Fibroblast of villous mesenchyme (primary cell): Measurements from ENCODE around the gene SLC25A48. TPM values are rescaled to one million over a fixed set of nuclear protein-coding genes. Genes with fewer than 3 reads are reported as not detected.
"Not testable (repeated sequence)": the region's sequence is repeated elsewhere in the genome, so short reads cannot be mapped to it uniquely, and the experiment has no call there.

Source experiments
- DNase-seq: peaks from one replicate; pipeline ENCODE4 v3.0.0-alpha.2; 2010; ENCODE audit warnings: low read depth
- H3K4me3 ChIP-seq: 2 replicates; pipeline ENCODE4 v1.5.1; 2011; ENCODE audit warnings: low read depth, mild to moderate bottlenecking, low read length
- total RNA-seq: library from RNA; depleted of rRNA; stranded (reverse); fragments of >200 nt; gene quantifications from 2 replicates; pipeline ENCODE4 v1.2.3, GENCODE V29; 2012
- TF ChIP-seq, protein P1 (sequence below): IDR thresholded peaks from 2 replicates; pipeline ENCODE4 v1.5.1; 2012; ENCODE audit warnings: low read depth, mild to moderate bottlenecking, low read length; ENCODE audit not compliant: insufficient read depth

SLC25A48 gene
- total RNA-seq, 1 donor: not detected

DNA sequence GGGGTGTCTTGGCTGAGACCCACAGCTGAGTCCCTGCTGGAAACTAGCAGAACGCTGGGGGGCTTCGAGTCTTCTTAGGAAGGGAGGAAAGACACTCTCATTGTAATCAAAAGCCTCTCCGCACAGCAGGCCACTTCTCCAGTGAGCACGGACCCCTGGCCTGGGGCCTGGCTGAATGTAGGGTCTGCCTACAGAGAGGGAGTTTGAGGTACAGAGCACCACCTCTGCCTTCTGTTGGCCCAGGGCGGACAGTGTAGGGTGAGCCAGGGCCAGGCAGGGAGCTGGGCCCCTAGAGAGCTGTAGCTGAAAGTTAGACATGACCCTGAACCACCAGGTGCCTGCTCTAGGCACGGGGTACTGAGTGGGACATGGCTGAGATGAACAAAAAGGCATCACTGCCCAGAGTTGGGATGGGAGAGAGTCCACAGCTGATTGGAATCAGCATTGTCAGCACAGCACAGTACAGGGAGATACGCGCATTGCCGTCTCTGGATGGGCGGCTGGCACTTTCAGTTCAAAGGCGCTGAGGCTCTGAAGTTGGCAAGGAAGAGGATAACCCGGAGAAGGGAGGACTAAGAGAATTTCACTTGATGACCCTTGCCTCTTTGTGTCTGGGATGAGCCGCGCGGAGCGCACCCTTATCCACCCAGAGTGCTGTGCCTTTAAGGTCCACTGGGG is 363 bp upstream of the SLC25A48 start:
- DNase-seq: peak; percentile 21
- H3K4me3 ChIP-seq: no peak overlapping the region
- TF ChIP-seq, protein P1, sequence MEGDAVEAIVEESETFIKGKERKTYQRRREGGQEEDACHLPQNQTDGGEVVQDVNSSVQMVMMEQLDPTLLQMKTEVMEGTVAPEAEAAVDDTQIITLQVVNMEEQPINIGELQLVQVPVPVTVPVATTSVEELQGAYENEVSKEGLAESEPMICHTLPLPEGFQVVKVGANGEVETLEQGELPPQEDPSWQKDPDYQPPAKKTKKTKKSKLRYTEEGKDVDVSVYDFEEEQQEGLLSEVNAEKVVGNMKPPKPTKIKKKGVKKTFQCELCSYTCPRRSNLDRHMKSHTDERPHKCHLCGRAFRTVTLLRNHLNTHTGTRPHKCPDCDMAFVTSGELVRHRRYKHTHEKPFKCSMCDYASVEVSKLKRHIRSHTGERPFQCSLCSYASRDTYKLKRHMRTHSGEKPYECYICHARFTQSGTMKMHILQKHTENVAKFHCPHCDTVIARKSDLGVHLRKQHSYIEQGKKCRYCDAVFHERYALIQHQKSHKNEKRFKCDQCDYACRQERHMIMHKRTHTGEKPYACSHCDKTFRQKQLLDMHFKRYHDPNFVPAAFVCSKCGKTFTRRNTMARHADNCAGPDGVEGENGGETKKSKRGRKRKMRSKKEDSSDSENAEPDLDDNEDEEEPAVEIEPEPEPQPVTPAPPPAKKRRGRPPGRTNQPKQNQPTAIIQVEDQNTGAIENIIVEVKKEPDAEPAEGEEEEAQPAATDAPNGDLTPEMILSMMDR: peak; percentile 63

DNA sequence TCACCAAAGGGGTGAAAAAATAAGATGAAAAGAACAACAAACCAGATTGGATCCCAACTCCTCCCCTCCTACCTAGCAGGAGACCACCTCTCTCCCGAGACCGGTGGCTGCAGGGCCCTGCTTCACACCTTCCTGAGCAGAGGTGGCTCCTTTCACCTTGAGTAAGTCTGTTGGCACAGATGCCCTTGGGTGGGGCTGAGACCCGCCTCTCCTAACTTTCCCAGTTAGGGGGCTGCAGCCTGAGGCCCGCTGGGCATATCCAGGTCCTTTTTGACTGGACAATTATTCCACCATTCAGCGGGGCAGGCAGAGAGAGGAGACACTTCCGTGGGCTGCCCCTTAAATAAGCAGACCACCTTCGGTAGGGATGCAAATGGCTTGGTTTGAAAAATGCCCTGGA is 1.3 kb downstream of the SLC25A48 start:
- TF ChIP-seq, protein P1: no peak
- DNase-seq: no peak
- H3K4me3 ChIP-seq: no peak overlapping the region

DNA sequence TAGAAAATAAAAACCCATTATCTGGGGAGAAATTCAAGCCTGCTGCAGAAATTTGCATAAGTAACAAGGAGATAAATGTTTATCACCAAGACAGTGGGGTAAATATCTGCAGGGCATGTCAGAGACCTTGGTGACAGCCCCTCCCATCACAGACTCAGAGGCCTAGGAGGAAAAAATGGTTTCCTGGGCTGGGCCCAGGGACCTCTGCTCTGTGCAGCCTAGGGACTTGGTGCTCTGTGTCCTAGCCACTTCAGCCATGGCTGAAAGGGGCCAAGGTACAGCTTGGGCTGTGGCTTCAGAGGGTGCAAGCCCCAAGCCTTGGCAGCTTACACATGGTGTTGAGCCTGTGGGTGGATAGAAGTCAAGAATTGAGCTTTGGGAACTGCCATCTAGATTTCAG is 3.9 kb downstream of the SLC25A48 start:
- not testable (repeated sequence) for DNase-seq, H3K4me3 ChIP-seq

DNA sequence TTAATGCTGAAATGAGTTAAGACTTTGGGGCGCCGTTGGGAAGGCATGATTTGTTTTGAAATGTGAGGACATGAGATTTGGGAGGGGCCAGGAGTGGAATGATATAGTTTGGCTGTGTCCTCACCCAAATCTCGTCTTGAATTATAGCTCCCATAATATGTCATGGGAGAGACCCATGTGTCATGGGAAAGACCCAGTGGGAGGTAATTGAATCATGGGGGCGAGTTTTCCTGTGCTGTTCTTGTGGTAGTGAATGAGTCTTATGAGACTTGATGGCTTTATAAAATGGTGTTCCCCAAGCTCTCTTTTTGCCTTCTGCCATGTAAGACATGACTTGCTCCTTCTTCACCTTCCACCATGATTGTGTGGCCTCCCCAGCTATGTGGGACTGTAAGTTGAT is 5.1 kb downstream of the SLC25A48 start:
- no peak for DNase-seq
- TF ChIP-seq, protein P1: no peak
- H3K4me3 ChIP-seq: no peak overlapping the region

DNA sequence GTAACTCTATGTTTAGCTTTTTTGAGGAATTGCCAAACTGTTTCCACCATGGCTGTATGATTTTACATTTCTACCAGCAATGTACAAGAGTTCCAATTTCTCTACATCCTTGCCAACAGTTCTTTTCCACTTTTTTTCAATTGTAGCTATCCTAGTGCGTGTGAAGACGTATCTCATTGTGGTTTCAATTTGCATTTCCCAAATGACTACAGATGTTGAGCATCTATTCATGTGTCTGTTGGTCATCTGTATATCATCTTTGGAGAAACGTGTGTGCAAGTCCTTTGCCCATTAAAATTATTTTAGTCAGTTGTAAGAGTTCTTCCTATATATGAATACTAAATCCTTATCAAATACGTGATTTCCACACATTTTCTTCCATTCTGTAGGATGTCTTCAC is 6.5 kb downstream of the SLC25A48 start:
- DNase-seq: no peak
- TF ChIP-seq, protein P1: no peak
- no peak overlapping the region for H3K4me3 ChIP-seq

DNA sequence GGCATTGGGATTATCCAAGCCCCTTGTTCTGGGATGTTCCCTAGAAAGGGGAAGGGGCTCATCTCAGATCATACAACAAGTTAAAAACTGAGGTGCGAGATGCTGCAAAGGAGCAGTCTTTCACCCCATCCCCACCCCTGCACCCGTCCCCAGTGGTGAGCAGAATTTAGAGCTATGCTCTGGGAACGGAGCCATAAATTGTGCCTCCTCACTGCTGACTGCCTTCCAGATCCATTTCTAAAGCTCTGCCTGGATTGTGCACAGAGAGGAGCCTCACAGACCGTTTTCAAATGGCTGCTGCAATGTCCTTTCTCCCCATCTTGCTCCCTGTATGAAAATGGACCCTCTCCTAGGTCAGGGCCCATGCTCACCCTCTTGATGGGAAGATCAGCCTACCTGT is 8.3 kb downstream of the SLC25A48 start:
- H3K4me3 ChIP-seq: no peak overlapping the region
- TF ChIP-seq, protein P1: no peak
- no peak for DNase-seq

DNA sequence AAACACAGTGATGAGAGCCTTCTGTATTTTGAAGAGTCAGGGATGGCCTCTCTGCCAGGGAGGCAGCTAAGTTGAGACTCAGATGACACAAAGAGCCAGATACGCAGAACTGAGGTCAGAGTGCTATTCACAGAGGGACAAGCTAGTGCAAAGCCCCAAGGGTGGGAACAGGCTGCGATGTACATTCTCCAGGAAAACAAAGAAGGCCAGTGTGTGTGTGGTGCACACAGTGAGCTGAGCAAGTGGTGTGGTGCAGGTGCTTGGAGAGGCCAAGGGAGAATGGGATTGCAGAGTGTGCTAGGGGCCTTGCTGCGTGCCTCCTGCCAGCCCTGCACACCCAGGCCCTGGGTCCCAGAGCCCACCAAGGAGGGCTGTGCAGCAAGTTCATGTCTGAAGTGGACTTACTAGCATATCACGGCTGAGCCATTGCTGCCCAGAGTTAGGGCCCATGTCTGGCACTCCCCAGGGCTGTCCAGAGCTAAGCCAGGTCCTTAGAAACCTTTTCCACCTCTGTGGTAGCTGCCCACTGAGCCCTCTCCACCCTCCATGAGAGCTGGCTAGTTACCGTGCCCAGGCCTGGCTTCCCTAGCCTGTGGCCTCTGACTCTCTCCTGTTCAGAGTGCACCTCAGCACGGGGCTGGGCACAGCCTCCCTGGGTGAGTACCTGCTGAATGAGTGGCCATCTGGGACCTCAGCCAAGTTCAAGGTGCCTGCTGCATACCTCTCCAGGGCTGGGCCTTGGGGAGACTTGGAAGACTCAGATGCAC is 9.3 kb downstream of the SLC25A48 start:
- no peak for DNase-seq
- TF ChIP-seq, protein P1: no peak
- no peak overlapping the region for H3K4me3 ChIP-seq
